GM12875 (cell line): Measurements from ENCODE around the gene RPAP3.
"Not testable (repeated sequence)": the region's sequence is repeated elsewhere in the genome, so short reads cannot be mapped to it uniquely, and the experiment has no call there.

Experiments used
- H3K4me3 ChIP-seq: one replicate; pipeline ENCODE4 v1.5.1; 2011; ENCODE audit warnings: low read depth, low read length, control low read depth
- TF ChIP-seq, protein P1 (sequence below): IDR thresholded peaks from 2 replicates; pipeline ENCODE4 v1.5.1; 2011; ENCODE audit warnings: low read depth, mild to moderate bottlenecking, control low read depth, inconsistent platforms, low read length, moderate library complexity, borderline replicate concordance; ENCODE audit not compliant: insufficient read depth

The RPAP3 gene

DNA sequence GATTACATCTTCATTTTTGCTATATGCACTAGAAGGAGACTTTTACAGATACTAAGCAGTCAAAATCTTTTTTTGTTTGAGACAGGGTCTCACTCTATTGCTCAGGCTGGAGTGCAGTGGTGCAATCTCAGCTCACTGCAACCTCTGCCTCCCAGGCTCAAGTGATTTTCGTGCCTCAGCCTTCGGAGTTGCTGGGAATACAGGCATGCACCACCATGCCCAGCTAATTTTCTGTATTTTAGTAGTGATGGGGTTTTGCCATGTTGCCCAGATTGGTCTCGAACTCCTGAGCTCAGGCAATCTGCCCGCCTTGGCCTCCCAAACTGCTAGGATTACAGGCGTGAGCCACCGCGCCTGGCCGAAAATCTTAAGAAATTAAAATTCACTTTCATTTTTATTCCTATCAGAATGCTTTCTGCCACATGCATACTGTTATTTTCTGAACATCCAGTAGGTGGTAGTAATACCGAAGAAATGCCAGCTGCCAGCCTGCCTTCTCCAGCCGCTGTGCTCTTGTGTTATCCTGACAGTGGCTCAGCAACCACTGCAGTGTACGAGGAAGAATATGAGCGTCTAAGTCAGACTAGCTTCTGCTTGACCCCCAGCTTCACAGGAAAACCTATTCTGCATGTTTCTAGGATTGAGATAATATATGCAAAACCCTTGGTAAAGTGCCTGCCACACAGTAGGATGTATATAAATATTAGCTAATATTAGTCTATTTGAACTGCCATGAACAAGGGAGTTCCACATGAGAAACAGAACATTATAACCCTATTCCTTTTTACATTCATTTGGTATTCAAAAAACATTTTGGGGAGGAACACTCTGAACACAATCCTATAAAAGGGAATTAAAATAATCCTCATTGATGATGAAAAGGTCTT, 54.2 kb downstream of the RPAP3 start:
- TF ChIP-seq, protein P1, sequence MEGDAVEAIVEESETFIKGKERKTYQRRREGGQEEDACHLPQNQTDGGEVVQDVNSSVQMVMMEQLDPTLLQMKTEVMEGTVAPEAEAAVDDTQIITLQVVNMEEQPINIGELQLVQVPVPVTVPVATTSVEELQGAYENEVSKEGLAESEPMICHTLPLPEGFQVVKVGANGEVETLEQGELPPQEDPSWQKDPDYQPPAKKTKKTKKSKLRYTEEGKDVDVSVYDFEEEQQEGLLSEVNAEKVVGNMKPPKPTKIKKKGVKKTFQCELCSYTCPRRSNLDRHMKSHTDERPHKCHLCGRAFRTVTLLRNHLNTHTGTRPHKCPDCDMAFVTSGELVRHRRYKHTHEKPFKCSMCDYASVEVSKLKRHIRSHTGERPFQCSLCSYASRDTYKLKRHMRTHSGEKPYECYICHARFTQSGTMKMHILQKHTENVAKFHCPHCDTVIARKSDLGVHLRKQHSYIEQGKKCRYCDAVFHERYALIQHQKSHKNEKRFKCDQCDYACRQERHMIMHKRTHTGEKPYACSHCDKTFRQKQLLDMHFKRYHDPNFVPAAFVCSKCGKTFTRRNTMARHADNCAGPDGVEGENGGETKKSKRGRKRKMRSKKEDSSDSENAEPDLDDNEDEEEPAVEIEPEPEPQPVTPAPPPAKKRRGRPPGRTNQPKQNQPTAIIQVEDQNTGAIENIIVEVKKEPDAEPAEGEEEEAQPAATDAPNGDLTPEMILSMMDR: peak; percentile 51; the same call in 1 of the 2 replicates
- no peak overlapping the region for H3K4me3 ChIP-seq

DNA sequence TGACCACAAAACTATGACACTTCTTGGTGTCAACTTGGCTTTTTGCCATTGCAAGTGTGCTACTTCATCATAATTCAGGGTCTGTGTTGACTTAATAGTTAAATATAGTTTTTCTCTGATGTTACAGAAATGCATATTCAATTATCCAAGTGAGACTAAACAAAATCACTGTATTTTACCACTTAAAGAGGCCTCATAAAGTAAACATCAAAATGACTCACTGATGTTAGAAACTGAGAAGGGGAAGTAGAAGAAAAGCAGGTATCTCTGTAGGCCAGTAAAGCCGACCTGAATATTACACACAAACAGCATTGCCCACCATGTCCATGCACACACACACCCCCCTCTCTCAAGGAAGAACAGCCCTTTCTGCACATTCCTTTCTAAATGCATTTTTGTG, 55.4 kb downstream of the RPAP3 start:
- no peak overlapping the region for H3K4me3 ChIP-seq
- TF ChIP-seq, protein P1: no peak

DNA sequence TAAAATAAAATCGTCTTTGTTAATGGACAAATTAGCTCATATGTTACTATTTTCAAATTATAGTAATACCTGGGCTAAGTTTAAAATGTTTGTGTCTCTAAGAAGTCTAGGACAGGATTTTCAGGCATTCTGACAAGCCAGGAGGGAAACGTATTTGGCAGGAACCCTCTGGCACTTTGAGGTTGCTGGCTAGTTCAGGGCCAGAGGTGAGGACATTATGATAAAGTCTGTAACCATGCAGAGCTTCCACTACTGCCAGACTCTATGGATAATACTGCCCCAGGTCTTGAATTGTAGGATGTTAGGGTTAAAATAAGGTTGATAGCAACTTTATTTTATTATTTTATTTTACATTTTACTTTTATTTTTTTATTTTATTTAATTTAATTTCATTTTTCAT, 56.4 kb downstream of the RPAP3 start:
- no peak overlapping the region for H3K4me3 ChIP-seq
- TF ChIP-seq, protein P1: no peak

DNA sequence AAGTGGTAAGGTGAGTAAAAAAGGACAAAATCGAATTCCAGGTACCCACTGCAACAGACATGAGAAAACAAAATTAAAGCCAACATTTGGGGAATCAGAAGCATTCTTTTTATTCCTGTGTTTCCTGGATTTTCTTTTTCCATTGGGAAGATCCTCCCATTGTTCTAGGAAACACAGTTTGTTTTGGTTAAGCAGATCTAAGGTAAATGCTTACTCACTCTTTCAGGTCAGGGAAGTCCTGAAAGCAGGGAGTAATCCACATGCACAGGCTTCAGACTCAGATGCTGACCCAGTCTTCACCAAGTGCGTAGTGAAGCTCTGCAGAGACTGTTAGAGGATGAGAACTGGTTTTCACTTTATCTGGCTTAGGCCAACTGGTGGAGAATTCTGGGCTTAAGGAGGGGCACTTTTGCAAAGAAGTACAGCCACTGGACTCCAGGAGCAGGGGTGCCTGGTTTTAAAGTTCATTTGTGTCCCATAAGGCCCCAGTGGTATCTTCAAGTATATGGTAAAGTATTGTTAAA, 57.7 kb downstream of the RPAP3 start:
- TF ChIP-seq, protein P1: no peak
- no peak overlapping the region for H3K4me3 ChIP-seq

DNA sequence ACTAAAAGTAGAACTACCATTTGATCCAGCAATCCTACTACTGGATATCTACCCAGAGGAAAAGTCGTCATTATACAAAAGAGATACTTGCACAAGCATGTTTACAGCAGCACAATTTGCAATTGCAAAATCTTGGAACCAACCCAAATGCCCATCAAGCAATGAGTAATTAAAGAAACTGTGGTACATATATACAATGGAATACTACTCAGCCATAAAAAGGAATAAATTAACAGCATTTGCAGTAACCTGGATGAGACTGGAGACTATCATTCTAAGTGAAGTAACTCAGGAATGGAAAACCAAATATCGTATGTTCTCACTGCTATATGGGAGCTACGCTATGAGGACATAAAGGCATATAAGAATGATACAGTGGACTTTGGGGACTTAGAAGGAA, 63.5 kb downstream of the RPAP3 start:
- not testable (repeated sequence) for H3K4me3 ChIP-seq

DNA sequence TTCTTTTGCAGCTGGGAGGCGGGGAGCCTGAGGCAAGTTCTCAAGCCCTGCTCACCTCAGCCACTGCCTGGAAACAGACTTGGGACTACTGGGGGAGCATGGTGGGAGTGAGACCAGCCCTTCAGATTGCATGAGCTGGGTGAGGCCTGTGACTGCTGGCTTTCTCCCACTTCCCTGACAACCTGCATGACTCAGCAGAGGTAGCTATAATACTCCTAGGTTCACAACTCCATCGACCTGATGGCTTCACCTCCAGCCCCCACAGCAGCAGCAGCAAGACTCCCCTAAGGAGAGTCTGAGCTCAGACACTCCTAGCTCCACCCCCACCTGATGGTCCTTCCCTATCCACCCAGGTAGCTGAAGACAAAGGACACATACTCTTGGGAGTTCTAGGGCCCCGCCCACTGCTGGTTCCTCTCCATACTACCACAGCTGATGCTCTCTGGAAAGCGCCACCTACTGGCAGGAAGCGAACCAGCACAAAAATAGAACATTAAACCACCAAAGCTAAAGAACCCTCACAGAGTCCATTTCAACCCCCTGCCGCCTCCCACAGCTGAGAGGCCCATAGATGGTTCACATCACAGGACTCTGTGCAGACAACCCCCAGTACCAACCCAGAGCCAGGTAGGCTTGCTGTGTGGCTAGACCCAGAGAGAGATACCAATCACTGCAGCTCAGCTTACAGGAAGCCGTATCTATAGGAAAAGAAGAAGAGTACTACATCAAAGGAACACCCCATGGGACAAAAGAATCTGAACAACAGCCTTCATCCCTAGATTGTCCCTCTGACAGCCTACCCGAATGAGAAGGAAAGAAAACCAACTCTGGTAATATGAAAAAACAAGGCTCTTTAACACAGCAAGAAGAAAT, 68.7 kb downstream of the RPAP3 start:
- H3K4me3 ChIP-seq: no peak overlapping the region
- TF ChIP-seq, protein P1: peak; percentile 58; the same call in 1 of the 2 replicates

DNA sequence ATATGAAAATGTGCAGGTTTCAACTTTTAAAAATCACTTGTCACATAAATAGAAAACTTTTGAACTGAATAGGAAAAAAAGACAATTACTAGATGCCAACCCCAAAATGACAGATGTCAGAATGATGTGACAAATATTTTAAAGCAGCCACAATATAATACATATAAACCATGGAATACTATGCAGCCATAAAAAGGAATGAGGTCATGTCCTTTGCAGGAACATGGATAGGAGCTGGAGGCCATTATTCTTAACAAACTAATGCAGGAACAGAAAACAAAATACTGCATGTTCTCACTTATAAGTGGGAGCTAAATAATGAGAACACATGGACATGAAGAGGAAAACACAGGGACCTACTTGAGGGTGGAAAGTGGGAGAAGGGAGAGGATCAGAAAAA, 70.1 kb downstream of the RPAP3 start:
- H3K4me3 ChIP-seq: not testable (repeated sequence)

DNA sequence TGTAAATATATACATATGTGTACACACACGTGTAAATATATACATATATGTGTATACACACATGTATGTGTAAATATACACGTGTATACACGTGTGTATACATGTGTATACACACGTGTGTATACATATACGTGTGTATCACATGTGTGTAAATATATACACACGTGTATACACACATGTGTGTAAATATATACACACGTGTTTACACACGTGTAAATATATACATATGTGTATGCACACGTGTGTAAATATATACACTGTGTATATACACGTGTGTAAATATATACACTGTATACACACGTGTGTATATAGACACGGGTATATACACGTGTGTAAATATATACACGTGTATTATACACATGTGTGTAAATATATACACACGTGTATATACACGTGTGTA, 71.7 kb downstream of the RPAP3 start:
- TF ChIP-seq, protein P1: no peak
- H3K4me3 ChIP-seq: no peak overlapping the region
